Measurements from ENCODE around the gene OVCA2. TPM values are rescaled to one million over a fixed set of nuclear protein-coding genes. Genes with fewer than 3 reads are reported as not detected.

Gene OVCA2
- polyA plus RNA-seq, 1 donor (not counting 4 experiments of a cell fraction or from before 2014, with no cell fraction given) = 41.2 TPM

- no peak overlapping the region for H3K4me2 ChIP-seq (ENCODE audit: control insufficient read depth, extremely low read depth, insufficient read depth, low read depth, low read length)
These were observed 33.3 kb upstream of the OVCA2 start for GRCh38 chr17:2008332-2009126.

GRCh38 chr17:2009737-2010136 lies 32.1 kb upstream of the OVCA2 start:
- no peak for FAIRE-seq
- H3K27me3 ChIP-seq (ENCODE audit: control insufficient read depth, extremely low read depth, insufficient read depth, low read length) = no peaks in the 10 kb centered on the region
- no peaks in the 10 kb centered on the region for H3K9me3 ChIP-seq (ENCODE audit: control insufficient read depth, low read depth, low read length)
- no peak overlapping the region for H3K4me3 ChIP-seq (ENCODE audit: control insufficient read depth in 2 of 3, extremely low read depth in 1 of 3, insufficient read depth in 2 of 3, low read depth in 1 of 3, low read length in 3 of 3)
- no peaks in the 10 kb centered on the region for H4K20me1 ChIP-seq (ENCODE audit: control insufficient read depth, extremely low read depth, insufficient read depth, low read length)
- H3K4me2 ChIP-seq (ENCODE audit: control insufficient read depth, extremely low read depth, insufficient read depth, low read depth, low read length) = no peak overlapping the region
- H3K36me3 ChIP-seq (ENCODE audit: control insufficient read depth in 2 of 2, extremely low read depth in 1 of 2, insufficient read depth in 2 of 2, low read length in 2 of 2) = peaks cover 0 to 5% of the 10 kb centered on the region in 2 experiments
- H3K9ac ChIP-seq (ENCODE audit: control insufficient read depth, extremely low read depth, insufficient read depth, low read length) = no peak overlapping the region
- H3K4me1 ChIP-seq (ENCODE audit: control insufficient read depth, extremely low read depth, insufficient read depth, low read length) = peaks cover 17% of the 10 kb centered on the region
- TF ChIP-seq, protein P1, sequence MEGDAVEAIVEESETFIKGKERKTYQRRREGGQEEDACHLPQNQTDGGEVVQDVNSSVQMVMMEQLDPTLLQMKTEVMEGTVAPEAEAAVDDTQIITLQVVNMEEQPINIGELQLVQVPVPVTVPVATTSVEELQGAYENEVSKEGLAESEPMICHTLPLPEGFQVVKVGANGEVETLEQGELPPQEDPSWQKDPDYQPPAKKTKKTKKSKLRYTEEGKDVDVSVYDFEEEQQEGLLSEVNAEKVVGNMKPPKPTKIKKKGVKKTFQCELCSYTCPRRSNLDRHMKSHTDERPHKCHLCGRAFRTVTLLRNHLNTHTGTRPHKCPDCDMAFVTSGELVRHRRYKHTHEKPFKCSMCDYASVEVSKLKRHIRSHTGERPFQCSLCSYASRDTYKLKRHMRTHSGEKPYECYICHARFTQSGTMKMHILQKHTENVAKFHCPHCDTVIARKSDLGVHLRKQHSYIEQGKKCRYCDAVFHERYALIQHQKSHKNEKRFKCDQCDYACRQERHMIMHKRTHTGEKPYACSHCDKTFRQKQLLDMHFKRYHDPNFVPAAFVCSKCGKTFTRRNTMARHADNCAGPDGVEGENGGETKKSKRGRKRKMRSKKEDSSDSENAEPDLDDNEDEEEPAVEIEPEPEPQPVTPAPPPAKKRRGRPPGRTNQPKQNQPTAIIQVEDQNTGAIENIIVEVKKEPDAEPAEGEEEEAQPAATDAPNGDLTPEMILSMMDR (optimal IDR thresholded peaks at IDR 0.05 in 1 of 3, IDR thresholded peaks at IDR 0.05 in 1 of 3, conservative IDR thresholded peaks at IDR 0.05 in 1 of 3; ENCODE audit: extremely low read depth in 1 of 3, insufficient read depth in 2 of 3, low read length in 3 of 3) = no peak
- TF ChIP-seq EZH2 (IDR thresholded peaks at IDR 0.05; ENCODE audit: low read length) = no peak
- no peak overlapping the region for H2AFZ ChIP-seq (ENCODE audit: control insufficient read depth, low read length)
- H3K27ac ChIP-seq (ENCODE audit: control insufficient read depth, insufficient read depth, low read length) = no peak overlapping the region
- no peaks in the 10 kb centered on the region for H3K9me1 ChIP-seq (ENCODE audit: control insufficient read depth, extremely low read depth, insufficient read depth, low read length)
- no peak for DNase-seq (ENCODE audit: low read depth, low spot score)
- no peaks in the 10 kb centered on the region for H3K79me2 ChIP-seq (ENCODE audit: control insufficient read depth, insufficient read depth, low read length)
- dilution Hi-C loops (cut with MboI; ENCODE audit: extremely low pct_ligation_motif_present, low sequenced_read_pairs) = no loop called here

More at GRCh38 chr17:2008332-2009126, 33.3 kb upstream of the OVCA2 start:
- DNase-seq (ENCODE audit: low read depth, low spot score) (no peak), FAIRE-seq (no peak)
- Histone ChIP-seq H3K9ac (ENCODE audit: control insufficient read depth, extremely low read depth, insufficient read depth, low read length) (no peak overlapping the region), H3K9me1 (ENCODE audit: control insufficient read depth, extremely low read depth, insufficient read depth, low read length) (no peaks in the 10 kb centered on the region), H3K79me2 (ENCODE audit: control insufficient read depth, insufficient read depth, low read length) (no peaks in the 10 kb centered on the region), H2AFZ (ENCODE audit: control insufficient read depth, low read length) (no peak overlapping the region), H3K4me1 (ENCODE audit: control insufficient read depth, extremely low read depth, insufficient read depth, low read length) (peaks cover 17% of the 10 kb centered on the region), H3K4me3 (ENCODE audit: control insufficient read depth in 2 of 3, extremely low read depth in 1 of 3, insufficient read depth in 2 of 3, low read depth in 1 of 3, low read length in 3 of 3) (no peak overlapping the region), H3K27ac (ENCODE audit: control insufficient read depth, insufficient read depth, low read length) (no peak overlapping the region), H3K9me3 (ENCODE audit: control insufficient read depth, low read depth, low read length) (no peaks in the 10 kb centered on the region), H3K36me3 (ENCODE audit: control insufficient read depth in 2 of 2, extremely low read depth in 1 of 2, insufficient read depth in 2 of 2, low read length in 2 of 2) (peaks cover 0 to 5% of the 10 kb centered on the region in 2 experiments), H4K20me1 (ENCODE audit: control insufficient read depth, extremely low read depth, insufficient read depth, low read length) (no peaks in the 10 kb centered on the region), H3K27me3 (ENCODE audit: control insufficient read depth, extremely low read depth, insufficient read depth, low read length) (no peaks in the 10 kb centered on the region)
- dilution Hi-C loops (cut with MboI; ENCODE audit: extremely low pct_ligation_motif_present, low sequenced_read_pairs) = no loop called here
- TF ChIP-seq, protein P1 (optimal IDR thresholded peaks at IDR 0.05 in 1 of 3, IDR thresholded peaks at IDR 0.05 in 1 of 3, conservative IDR thresholded peaks at IDR 0.05 in 1 of 3; ENCODE audit: extremely low read depth in 1 of 3, insufficient read depth in 2 of 3, low read length in 3 of 3) = no peak
- TF ChIP-seq EZH2 (IDR thresholded peaks at IDR 0.05; ENCODE audit: low read length) = no peak

Data from keratinocyte (primary cell).